Skin epidermis (tissue), 12 donors: Measurements from ENCODE around the gene IFT172.
"Not testable (repeated sequence)": the region's sequence is repeated elsewhere in the genome, so short reads cannot be mapped to it uniquely, and the experiment has no call there.

ENCODE experiments used
- H3K27ac ChIP-seq, 21 experiments: fragments of 200-600 bp; sonication (generic) in 11 of 21; one replicate each; pipeline ENCODE4 v1.5.0; 2020; ENCODE audit warnings: mild to moderate bottlenecking in 3 of 21, inconsistent platforms in 2 of 21, moderate library complexity in 2 of 21
- H3K4me3 ChIP-seq, 7 experiments: fragments of 200-600 bp; sonication (generic) in 2 of 7; one replicate each; pipeline ENCODE4 v1.5.0; 2020; ENCODE audit warnings: inconsistent platforms in 2 of 7, mild to moderate bottlenecking in 2 of 7, moderate library complexity in 1 of 7

Gene IFT172

DNA sequence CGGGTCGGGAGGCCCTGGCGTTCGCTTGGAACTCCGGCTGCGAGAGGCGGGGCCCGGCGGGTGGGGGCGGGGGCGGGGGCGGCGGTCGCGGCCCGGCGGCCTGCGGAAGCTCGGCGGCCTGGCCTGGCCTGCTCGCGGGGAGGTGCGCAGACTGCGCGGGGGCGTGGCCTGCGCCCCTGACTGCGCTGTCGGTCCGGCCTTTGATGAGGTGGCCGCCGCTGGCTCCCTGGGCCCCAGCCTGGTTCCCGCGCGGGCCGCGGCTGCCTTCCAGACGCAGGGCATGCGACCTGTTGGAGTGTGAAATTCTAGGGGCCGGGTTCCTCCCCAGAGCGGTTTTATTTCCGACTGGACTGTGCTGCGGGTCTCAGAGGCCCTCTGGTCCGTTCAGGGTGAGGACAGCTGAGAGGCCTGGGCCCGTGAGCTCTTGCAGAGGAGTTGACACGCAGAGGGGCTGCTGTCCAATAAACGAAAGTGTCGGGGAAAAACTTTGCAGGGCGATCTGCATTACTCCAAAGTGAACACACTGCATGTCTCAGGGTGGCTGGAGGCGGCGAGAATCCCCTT lies 60.5 kb downstream of the IFT172 start:
- H3K27ac ChIP-seq = peak overlapping the region; percentile 92 to 100 (median 99)
- peak overlapping the region; percentile 76 to 100 (median 97) for H3K4me3 ChIP-seq

DNA sequence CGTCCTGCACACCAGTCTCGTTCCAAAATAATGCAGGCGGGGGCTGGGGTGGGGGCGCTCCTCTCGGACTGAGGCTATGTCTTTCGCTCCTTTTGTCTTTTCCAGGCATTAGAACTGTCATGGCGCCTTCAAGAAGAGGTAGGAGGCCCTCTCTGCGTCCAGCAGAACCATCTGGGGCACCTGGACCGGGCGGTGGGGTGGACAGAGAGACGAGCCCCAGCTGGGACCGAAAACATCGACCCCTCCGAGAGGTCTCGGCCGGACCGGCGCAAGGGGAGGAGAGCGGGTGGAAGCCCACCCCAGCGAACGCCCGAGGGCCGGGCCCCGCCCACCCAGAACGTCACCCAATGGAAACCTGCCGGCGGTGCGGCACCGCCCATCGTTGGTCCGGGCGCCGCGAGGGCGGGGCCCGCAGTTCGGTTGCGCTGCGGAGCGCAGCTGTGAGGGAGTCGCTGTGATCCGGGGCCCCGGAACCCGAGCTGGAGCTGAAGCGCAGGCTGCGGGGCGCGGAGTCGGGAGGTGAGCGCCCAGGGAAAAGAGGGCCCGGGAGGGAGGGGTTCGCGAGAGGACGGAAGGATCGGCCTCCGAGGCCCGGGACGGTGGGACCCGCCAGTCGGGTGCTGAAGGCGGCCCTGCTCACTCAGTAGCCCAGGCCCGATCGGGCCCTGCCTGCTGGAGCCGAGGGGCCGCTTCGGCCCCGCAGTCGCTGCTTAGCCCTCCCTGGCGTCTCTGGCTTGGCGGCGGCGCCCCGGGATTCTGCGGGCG lies 61.1 kb downstream of the IFT172 start, which contains the start of gene NRBP1:
Gene NRBP1 (plus strand): TSS at position 419 of the 765 bp plus-strand sequence. CDS start 4,643 bp downstream, outside the sequence.
- Histone ChIP-seq H3K4me3 (peak within 1 kb of the TSS; percentile 76 to 100 (median 97)), H3K27ac (peak within 1 kb of the TSS; percentile 92 to 100 (median 99))

GRCh38 chr2:27427863-27428212 lies 61.7 kb downstream of the IFT172 start:
- H3K4me3 ChIP-seq = peak overlapping the region; percentile 76 to 100 (median 97)

DNA sequence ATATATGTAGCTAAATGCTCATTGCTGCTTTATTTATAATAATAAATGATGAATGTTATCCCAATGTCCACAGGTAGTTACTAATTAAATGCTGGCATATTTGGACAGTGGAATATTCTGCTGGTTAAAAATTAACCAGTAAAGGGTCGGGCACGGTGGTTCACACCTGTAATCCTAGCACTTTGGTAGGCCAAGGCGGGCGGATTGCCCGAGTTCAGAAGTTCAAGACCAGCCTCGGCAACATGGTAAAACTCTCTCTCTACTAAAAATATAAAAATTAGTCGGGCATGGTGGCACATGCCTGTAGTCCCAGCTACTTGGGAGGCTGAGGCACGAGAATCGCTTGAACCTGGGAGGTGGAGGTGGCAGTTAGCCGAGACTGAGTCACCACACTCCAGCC lies 64.5 kb downstream of the IFT172 start:
- not testable (repeated sequence) for H3K4me3 ChIP-seq, H3K27ac ChIP-seq

More at GRCh38 chr2:27427863-27428212, 61.7 kb downstream of the IFT172 start:
- H3K27ac ChIP-seq = peak overlapping the region in 20 of 21 experiments; percentile 92 to 100 (median 99)

GRCh38 chr2:27422958-27423357 lies 66.6 kb downstream of the IFT172 start:
- Histone ChIP-seq H3K4me3 (no peak overlapping the region), H3K27ac (no peak overlapping the region)

DNA sequence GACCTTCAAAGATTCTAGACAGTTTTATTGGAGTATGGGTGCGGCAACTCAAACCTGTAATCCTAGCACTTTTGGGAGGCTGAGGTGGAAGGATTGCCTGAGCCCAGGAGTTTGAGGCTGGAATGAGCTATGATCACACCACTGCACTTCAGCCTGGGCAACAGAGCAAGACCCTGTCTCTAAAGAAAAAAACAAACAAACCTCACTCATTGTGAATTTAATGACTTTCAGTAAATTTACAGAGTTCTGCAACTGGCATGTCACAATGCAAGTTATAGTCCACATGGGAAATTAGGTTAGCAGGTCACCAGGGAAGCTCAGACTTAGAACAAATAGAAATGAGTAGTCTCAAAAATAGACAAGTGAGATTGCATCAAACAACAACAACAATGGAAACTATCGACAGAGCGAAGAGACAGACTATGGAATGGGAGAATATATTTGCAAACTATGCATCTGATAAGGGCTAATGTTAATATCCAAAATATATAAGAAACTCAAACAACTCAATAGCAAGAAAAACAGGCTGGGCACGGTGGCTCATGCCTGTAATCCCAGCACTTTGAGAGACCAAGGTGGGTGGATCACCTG lies 67.8 kb downstream of the IFT172 start:
- H3K27ac ChIP-seq = no peak overlapping the region

DNA sequence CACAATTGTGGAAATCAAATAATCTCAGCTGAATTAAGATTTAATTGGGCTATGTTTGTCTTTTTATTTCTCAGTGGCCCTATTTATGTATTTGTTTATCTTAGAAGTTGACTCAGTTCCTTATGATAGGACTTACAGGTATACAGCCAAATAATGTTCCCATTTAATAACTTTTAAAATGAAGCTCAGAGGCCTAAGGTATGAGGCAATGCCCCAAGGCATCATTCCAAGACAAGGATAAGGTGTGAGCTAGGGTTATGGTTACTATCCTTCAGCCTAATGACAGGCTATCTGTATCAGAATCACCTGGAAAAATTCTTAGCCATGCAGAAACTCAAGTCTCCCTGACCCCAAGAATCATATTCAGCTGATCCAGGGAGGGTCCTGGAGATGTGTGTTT lies 68.5 kb downstream of the IFT172 start:
- Histone ChIP-seq H3K4me3 (no peak overlapping the region), H3K27ac (no peak overlapping the region)

More for the DNA sequence above, 67.8 kb downstream of the IFT172 start:
- no peak overlapping the region for H3K4me3 ChIP-seq

- Histone ChIP-seq H3K4me3 (no peak overlapping the region), H3K27ac (no peak overlapping the region)
Measured at GRCh38 chr2:27416151-27416550, 73.4 kb downstream of the IFT172 start.

- Histone ChIP-seq H3K27ac (no peak overlapping the region), H3K4me3 (no peak overlapping the region)
Measured at GRCh38 chr2:27412419-27413152, 77.0 kb downstream of the IFT172 start.

- peak within 1 kb of the TSS; percentile 94 to 99 (median 97) for H3K4me3 ChIP-seq
- peak within 1 kb of the TSS; percentile 72 to 96 (median 90) for H3K27ac ChIP-seq
Measured at GRCh38 chr2:27409321-27410073, 80.0 kb downstream of the IFT172 start, which contains the start of gene PPM1G. Gene PPM1G, minus strand, starts transcription at chr2:27409591. Its CDS starts 169 bp downstream, at chr2:27409422.

DNA sequence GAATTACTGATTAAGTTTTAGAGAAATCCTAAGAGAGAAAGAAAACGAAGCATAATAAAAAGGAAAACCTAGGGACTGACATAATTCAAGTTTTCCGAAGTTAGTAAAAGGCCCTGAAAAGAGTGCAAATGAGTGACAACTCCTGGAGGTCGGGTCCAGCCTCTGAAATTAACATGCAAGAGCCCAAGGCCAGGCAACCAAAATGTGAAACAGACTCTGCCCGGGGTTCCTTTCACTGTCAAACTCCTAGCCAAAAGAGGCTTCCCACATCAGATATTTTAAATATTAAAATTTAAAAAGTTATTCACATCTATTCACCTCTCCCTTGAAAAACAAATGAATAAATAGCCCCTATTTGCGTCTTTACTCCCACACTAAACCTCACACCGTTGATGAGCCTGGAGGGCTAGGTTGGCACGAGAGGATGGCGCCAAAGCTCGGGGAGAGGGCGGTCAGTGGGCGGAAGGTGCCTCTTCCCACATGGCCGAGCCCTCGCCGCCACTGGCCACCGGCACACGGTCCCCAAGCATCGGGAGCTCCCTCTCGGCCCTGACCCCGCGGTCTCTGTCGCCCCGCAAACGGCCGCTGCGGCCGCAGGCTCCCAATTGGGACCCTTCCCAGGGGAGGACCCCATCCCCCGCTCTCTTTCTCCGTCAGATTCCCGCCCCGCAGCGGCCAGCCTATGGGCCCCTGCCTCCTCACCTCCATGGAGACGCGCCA lies 80.8 kb downstream of the IFT172 start:
- peak overlapping the region; percentile 94 to 99 (median 97) for H3K4me3 ChIP-seq

DNA sequence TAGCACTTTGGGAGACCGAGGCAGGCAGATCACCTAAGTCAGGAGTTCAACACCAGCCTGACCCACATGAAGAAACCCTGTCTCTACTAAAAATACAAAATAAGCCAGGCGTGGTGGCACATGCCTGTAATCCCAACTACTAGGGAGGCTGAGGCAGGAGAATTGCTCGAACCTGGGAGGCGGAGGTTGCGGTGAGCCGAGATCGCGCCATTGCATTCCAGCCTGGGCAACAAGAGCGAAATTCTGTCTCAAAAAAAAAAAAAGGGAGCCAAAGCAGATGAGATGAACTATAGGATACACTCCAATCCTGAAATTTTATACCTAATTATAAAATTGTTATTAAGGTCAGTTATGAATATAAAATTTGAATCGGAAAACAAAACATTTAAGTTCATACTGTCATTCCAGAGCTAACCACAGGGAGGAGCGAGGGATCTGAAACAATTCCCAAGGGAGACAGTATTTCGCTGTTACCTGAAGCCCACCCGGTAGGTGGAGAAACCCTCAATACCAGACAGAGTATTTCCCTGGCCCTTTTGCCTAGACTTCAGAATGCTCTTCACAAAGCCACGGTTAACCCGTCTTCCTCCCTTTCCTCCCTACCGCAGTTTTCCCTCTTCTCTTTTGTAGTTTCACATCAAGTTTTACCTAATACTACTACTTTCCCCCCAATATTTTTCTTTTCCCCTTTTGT lies 81.6 kb downstream of the IFT172 start:
- Histone ChIP-seq H3K4me3 (peak overlapping the region; percentile 94 to 99 (median 97)), H3K27ac (peak overlapping the region in 5 of 21 experiments; percentile 24 to 94 (median 92))

More for the DNA sequence above, 80.8 kb downstream of the IFT172 start:
- peak overlapping the region; percentile 70 to 96 (median 90) for H3K27ac ChIP-seq

GRCh38 chr2:27400348-27401135 lies 89.0 kb downstream of the IFT172 start:
- H3K27ac ChIP-seq = no peak overlapping the region

GRCh38 chr2:27398962-27399361 lies 90.6 kb downstream of the IFT172 start:
- H3K27ac ChIP-seq = no peak overlapping the region
- H3K4me3 ChIP-seq = no peak overlapping the region

More at GRCh38 chr2:27400348-27401135, 89.0 kb downstream of the IFT172 start:
- no peak overlapping the region for H3K4me3 ChIP-seq
